DMS114 treated with DMSO at 0.1 percent for 48 hours (cell line): ENCODE data around the gene ZNF878.
A peak's percentile ranks its signal among the peaks of the same experiment; 100 is the strongest.
"Not testable (repeated sequence)": the region's sequence is repeated elsewhere in the genome, so short reads cannot be mapped to it uniquely, and the experiment has no call there.

Experiments
- DNase-seq: peaks from one replicate; lab custom pipeline; 2025; ENCODE audit not compliant: unreplicated experiment; lab: John Stamatoyannopoulos, UW

The ZNF878 gene

GRCh38 chr19:12052497-12053169 is at the start of gene ZNF878:
ZNF878 (minus strand) TSS chr19:12052961; CDS start chr19:12052801, 160 bp downstream.
- DNase-seq: peak; percentile 84

GRCh38 chr19:12098040-12098439 is 45.3 kb upstream of the ZNF878 start:
- no peak for DNase-seq

GRCh38 chr19:12095111-12095790 is 42.5 kb upstream of the ZNF878 start:
- DNase-seq: no peak

- no peak for DNase-seq
Measured at GRCh38 chr19:12093777-12094176, 41.0 kb upstream of the ZNF878 start.

GRCh38 chr19:12092956-12093355 is 40.2 kb upstream of the ZNF878 start:
- DNase-seq: no peak

- peak; percentile 80 for DNase-seq
Measured at GRCh38 chr19:12092065-12092867, 39.5 kb upstream of the ZNF878 start.

GRCh38 chr19:12090807-12091206 is 38.0 kb upstream of the ZNF878 start:
- DNase-seq: no peak

GRCh38 chr19:12085074-12085818 is 32.5 kb upstream of the ZNF878 start:
- no peak for DNase-seq

- not testable (repeated sequence) for DNase-seq
Measured at GRCh38 chr19:12083336-12083735, 30.6 kb upstream of the ZNF878 start.

GRCh38 chr19:12077375-12077774 is 24.6 kb upstream of the ZNF878 start:
- no peak for DNase-seq

GRCh38 chr19:12076331-12076730 is 23.6 kb upstream of the ZNF878 start:
- DNase-seq: not testable (repeated sequence)

- no peak for DNase-seq
Measured at GRCh38 chr19:12075538-12076139, 22.9 kb upstream of the ZNF878 start.

GRCh38 chr19:12064590-12065538 is 12.1 kb upstream of the ZNF878 start, which contains the start of gene ZNF844:
ZNF844 (plus strand) TSS chr19:12064731; CDS start chr19:12064874, 143 bp downstream.
- peak; percentile 74 for DNase-seq

GRCh38 chr19:12055784-12056183 is 3.0 kb upstream of the ZNF878 start:
- no peak for DNase-seq

GRCh38 chr19:12052091-12052496 is 667 bp downstream of the ZNF878 start:
- no peak for DNase-seq

GRCh38 chr19:12047868-12048267 is 4.9 kb downstream of the ZNF878 start:
- no peak for DNase-seq

GRCh38 chr19:12043752-12044422 is 8.9 kb downstream of the ZNF878 start:
- no peak for DNase-seq

- no peak for DNase-seq
Measured at GRCh38 chr19:12042893-12043292, 9.9 kb downstream of the ZNF878 start.
